Thyroid gland (tissue), 4 donors: ENCODE measurements around the gene CRX.
"Not testable (repeated sequence)": the region's sequence is repeated elsewhere in the genome, so short reads cannot be mapped to it uniquely, and the experiment has no call there.

Experiments
- POLR2A ChIP-seq, 2 donors: fragments of 450-650 bp; IDR thresholded peaks; one replicate each; pipeline ENCODE4 v1.6.1; 2017; ENCODE audit warnings: antibody characterized with exemption in 2 of 2, mild to moderate bottlenecking in 2 of 2, moderate library complexity in 1 of 2
- TF ChIP-seq, protein P1 (sequence below), 6 experiments: fragments of 200-600 bp in 3 of 6; fragments of 450-650 bp in 3 of 6; sonication (generic) in 3 of 6; IDR thresholded peaks; one replicate each; pipeline ENCODE4 v1.5.1; 2016 to 2019; ENCODE audit warnings: antibody characterized with exemption in 6 of 6, mild to moderate bottlenecking in 2 of 6, inconsistent platforms in 1 of 6, moderate library complexity in 1 of 6

DNA sequence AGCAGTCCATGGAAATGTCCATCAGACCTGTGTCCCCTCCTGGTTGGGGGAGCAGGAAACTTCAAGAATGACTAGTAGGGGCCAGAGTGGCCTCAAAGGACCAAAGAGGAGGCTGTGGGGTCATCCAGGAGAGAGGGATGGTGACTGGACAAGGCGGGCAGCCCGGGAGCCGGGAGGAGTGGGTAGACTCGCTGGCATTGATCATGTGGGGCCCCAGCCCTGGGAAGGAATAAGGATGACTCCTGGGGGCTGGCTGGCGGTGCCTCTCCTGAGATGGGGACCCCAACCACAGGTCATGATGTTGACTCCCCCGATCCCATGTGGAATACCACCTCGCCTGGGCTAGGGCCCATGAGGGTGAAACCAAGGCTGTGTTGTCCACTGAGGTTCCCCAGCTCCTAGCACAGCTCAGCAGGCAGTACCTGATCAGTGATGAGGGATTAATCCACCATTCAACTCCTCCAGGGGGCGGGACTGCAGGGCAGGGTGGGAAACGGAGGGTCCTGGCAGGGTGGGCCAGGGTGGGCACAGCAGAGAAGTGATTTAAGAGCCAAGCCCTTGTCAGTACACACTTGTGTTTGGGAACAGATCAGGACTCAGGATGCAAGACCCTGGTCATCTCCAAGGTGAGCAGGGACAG is 37.0 kb downstream of the CRX start, which contains the start of gene TPRX2:
- TF ChIP-seq, protein P1, sequence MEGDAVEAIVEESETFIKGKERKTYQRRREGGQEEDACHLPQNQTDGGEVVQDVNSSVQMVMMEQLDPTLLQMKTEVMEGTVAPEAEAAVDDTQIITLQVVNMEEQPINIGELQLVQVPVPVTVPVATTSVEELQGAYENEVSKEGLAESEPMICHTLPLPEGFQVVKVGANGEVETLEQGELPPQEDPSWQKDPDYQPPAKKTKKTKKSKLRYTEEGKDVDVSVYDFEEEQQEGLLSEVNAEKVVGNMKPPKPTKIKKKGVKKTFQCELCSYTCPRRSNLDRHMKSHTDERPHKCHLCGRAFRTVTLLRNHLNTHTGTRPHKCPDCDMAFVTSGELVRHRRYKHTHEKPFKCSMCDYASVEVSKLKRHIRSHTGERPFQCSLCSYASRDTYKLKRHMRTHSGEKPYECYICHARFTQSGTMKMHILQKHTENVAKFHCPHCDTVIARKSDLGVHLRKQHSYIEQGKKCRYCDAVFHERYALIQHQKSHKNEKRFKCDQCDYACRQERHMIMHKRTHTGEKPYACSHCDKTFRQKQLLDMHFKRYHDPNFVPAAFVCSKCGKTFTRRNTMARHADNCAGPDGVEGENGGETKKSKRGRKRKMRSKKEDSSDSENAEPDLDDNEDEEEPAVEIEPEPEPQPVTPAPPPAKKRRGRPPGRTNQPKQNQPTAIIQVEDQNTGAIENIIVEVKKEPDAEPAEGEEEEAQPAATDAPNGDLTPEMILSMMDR (IDR thresholded peaks at IDR 0.05): not testable (repeated sequence)
- not testable (repeated sequence) for TF ChIP-seq POLR2A (IDR thresholded peaks at IDR 0.05)
